Activated CD4-positive, CD25-positive, alpha-beta regulatory T cell treated with anti-CD3 and anti-CD28 coated beads, Interleukin-2, amount 50 U/mL, for 72 hours (primary cell): Measurements from ENCODE around the gene STK25.

Experiments
- DNase-seq: peaks from one replicate; pipeline ENCODE4 v3.0.0; 2021

STK25 gene

GRCh38 chr2:241492174-241492565 lies 16.2 kb downstream of the STK25 start:
- DNase-seq, result no peak

GRCh38 chr2:241491549-241492173 lies 16.7 kb downstream of the STK25 start:
- no peak for DNase-seq

- DNase-seq, result no peak
Measured at GRCh38 chr2:241490825-241491506, 17.4 kb downstream of the STK25 start.

GRCh38 chr2:241489733-241490680 lies 18.4 kb downstream of the STK25 start:
- no peak for DNase-seq

- DNase-seq, result no peak
Measured at GRCh38 chr2:241489088-241489487, 19.3 kb downstream of the STK25 start.

- no peak for DNase-seq
Measured at GRCh38 chr2:241485172-241485911, 23.0 kb downstream of the STK25 start.

GRCh38 chr2:241483305-241483704 lies 25.1 kb downstream of the STK25 start:
- DNase-seq, result no peak

GRCh38 chr2:241482126-241482955 lies 26.0 kb downstream of the STK25 start:
- DNase-seq, result no peak

GRCh38 chr2:241481687-241482086 lies 26.7 kb downstream of the STK25 start:
- no peak for DNase-seq

GRCh38 chr2:241479026-241479898 lies 29.1 kb downstream of the STK25 start:
- DNase-seq, result no peak

GRCh38 chr2:241478166-241478565 lies 30.2 kb downstream of the STK25 start:
- no peak for DNase-seq

GRCh38 chr2:241475267-241475666 lies 33.1 kb downstream of the STK25 start:
- no peak for DNase-seq

- DNase-seq, result no peak
Measured at GRCh38 chr2:241473399-241473798, 35.0 kb downstream of the STK25 start.

- DNase-seq, result no peak
Measured at GRCh38 chr2:241469746-241470145, 38.6 kb downstream of the STK25 start.

GRCh38 chr2:241468476-241468781 lies 40.0 kb downstream of the STK25 start:
- DNase-seq, result no peak

- DNase-seq, result no peak
Measured at GRCh38 chr2:241467777-241468475, 40.5 kb downstream of the STK25 start.

GRCh38 chr2:241466230-241466629 lies 42.2 kb downstream of the STK25 start:
- no peak for DNase-seq

GRCh38 chr2:241465543-241465942 lies 42.8 kb downstream of the STK25 start:
- DNase-seq, result no peak

- no peak for DNase-seq
Measured at GRCh38 chr2:241463276-241464135, 44.9 kb downstream of the STK25 start.
